GM12872 (cell line): Measurements from ENCODE around the gene ZNF823.

Experiments
- CTCF ChIP-seq: IDR thresholded peaks from 3 replicates; pipeline ENCODE4 v1.5.1; 2011; ENCODE audit warnings: low read depth, mild to moderate bottlenecking, low read length, moderate library complexity; ENCODE audit not compliant: insufficient read depth

ZNF823 gene

GRCh38 chr19:11754663-11755062 is 15.9 kb upstream of the ZNF823 start:
- no peak for TF ChIP-seq CTCF

GRCh38 chr19:11752244-11752736 is 13.5 kb upstream of the ZNF823 start:
- no peak for TF ChIP-seq CTCF

GRCh38 chr19:11749751-11750150 is 11.0 kb upstream of the ZNF823 start:
- no peak for TF ChIP-seq CTCF

GRCh38 chr19:11747277-11747676 is 8.5 kb upstream of the ZNF823 start:
- TF ChIP-seq CTCF: no peak

GRCh38 chr19:11745869-11746268 is 7.1 kb upstream of the ZNF823 start:
- no peak for TF ChIP-seq CTCF

- TF ChIP-seq CTCF: no peak
Observed at GRCh38 chr19:11737964-11738745, 591 bp downstream of the ZNF823 start.

- no peak for TF ChIP-seq CTCF
Observed at GRCh38 chr19:11736696-11737095, 2.0 kb downstream of the ZNF823 start.
